RWPE2 (cell line): ENCODE results near the gene CYFIP2.

Source experiments
- ATAC-seq: fragments of 200-7000 bp; cut with Tn5 transposase; 3 replicates; pipeline ENCODE4 v1.9.1; 2021; ENCODE audit warnings: low read depth
- DNase-seq: peaks from one replicate; pipeline ENCODE4 v3.0.0-alpha.2; 2020; ENCODE audit warnings: low spot score
- H3K27ac ChIP-seq: fragments of 450-650 bp; 2 replicates; pipeline ENCODE4 v1.5.1; 2017; ENCODE audit warnings: mild to moderate bottlenecking; ENCODE audit not compliant: poor library complexity, severe bottlenecking
- H3K27me3 ChIP-seq: fragments of 250-450 bp; sonication (Bioruptor Pico); 2 replicates; pipeline ENCODE4 v1.5.1; 2021; ENCODE audit warnings: mild to moderate bottlenecking, moderate library complexity; ENCODE audit not compliant: insufficient read depth, poor library complexity, severe bottlenecking
- H3K36me3 ChIP-seq: fragments of 250-450 bp; sonication (Bioruptor Pico); 2 replicates; pipeline ENCODE4 v1.5.1; 2020; ENCODE audit warnings: low read depth, mild to moderate bottlenecking, moderate library complexity
- H3K4me1 ChIP-seq: fragments of 250-450 bp; sonication (Bioruptor Pico); 2 replicates; pipeline ENCODE4 v1.5.1; 2021; ENCODE audit warnings: mild to moderate bottlenecking, moderate library complexity; ENCODE audit not compliant: insufficient read depth, poor library complexity, severe bottlenecking
- H3K4me3 ChIP-seq: fragments of 250-450 bp; sonication (Bioruptor Pico); 2 replicates; pipeline ENCODE4 v1.5.1; 2021; ENCODE audit warnings: mild to moderate bottlenecking, moderate library complexity; ENCODE audit not compliant: severe bottlenecking
- H3K9me3 ChIP-seq: fragments of 250-450 bp; sonication (Bioruptor Pico); 2 replicates; pipeline ENCODE4 v1.5.1; 2021; ENCODE audit warnings: mild to moderate bottlenecking, moderate library complexity; ENCODE audit not compliant: severe bottlenecking
- CTCF ChIP-seq: fragments of 450-650 bp; IDR thresholded peaks from one replicate; pipeline ENCODE4 v1.5.1; 2017; ENCODE audit warnings: mild to moderate bottlenecking, moderate library complexity; ENCODE audit not compliant: poor library complexity, severe bottlenecking

CYFIP2 gene

GRCh38 chr5:157284458-157285212, 18.7 kb downstream of the CYFIP2 start:
- Histone ChIP-seq H3K9me3 (no peaks in the 10 kb centered on the region), H3K27ac (no peak overlapping the region), H3K36me3 (no peaks in the 10 kb centered on the region), H3K4me3 (no peak overlapping the region), H3K27me3 (no peaks in the 10 kb centered on the region), H3K4me1 (no peaks in the 10 kb centered on the region)
- no peak for ATAC-seq
- no peak for TF ChIP-seq CTCF
- no peak for DNase-seq

- DNase-seq (no peak), ATAC-seq (no peak)
- no peak overlapping the region for H3K27ac ChIP-seq
- no peaks in the 10 kb centered on the region for H3K27me3 ChIP-seq
- H3K36me3 ChIP-seq: no peaks in the 10 kb centered on the region
- H3K4me1 ChIP-seq: no peaks in the 10 kb centered on the region
- no peak for TF ChIP-seq CTCF
- H3K4me3 ChIP-seq: no peak overlapping the region
- no peaks in the 10 kb centered on the region for H3K9me3 ChIP-seq
Observed at GRCh38 chr5:157285310-157286035, 19.6 kb downstream of the CYFIP2 start.

GRCh38 chr5:157286761-157287211, 20.9 kb downstream of the CYFIP2 start:
- TF ChIP-seq CTCF: no peak
- no peak for DNase-seq
- Histone ChIP-seq H3K36me3 (no peaks in the 10 kb centered on the region), H3K27me3 (no peaks in the 10 kb centered on the region), H3K4me3 (no peak overlapping the region), H3K4me1 (no peaks in the 10 kb centered on the region), H3K9me3 (no peaks in the 10 kb centered on the region), H3K27ac (no peak overlapping the region)
- ATAC-seq: no peak

GRCh38 chr5:157288405-157289163, 22.7 kb downstream of the CYFIP2 start:
- no peaks in the 10 kb centered on the region for H3K36me3 ChIP-seq
- no peak overlapping the region for H3K4me3 ChIP-seq
- H3K4me1 ChIP-seq: no peaks in the 10 kb centered on the region
- no peaks in the 10 kb centered on the region for H3K27me3 ChIP-seq
- no peak for DNase-seq
- H3K9me3 ChIP-seq: no peaks in the 10 kb centered on the region
- no peak overlapping the region for H3K27ac ChIP-seq
- ATAC-seq: no peak
- TF ChIP-seq CTCF: no peak
